Peyer's patch (tissue), 4 donors: ENCODE measurements around the gene UPK2. TPM values are rescaled to one million over a fixed set of nuclear protein-coding genes. Genes with fewer than 3 reads are reported as not detected.
"Not testable (repeated sequence)": the region's sequence is repeated elsewhere in the genome, so short reads cannot be mapped to it uniquely, and the experiment has no call there.

Experiments used
- DNase-seq, 3 donors: peaks; one replicate each; pipeline ENCODE4 v3.0.0-alpha.2; 2017 to 2019
- H3K27ac ChIP-seq, 4 donors: fragments of 200-600 bp; sonication (generic); one replicate each; pipeline ENCODE4 v1.5.1; 2016 to 2019
- H3K27me3 ChIP-seq, 2 donors: fragments of 200-600 bp; sonication (generic); one replicate each; pipeline ENCODE4 v1.5.1; 2019
- H3K36me3 ChIP-seq, 3 donors: fragments of 200-600 bp; sonication (generic); one replicate each; pipeline ENCODE4 v1.5.1; 2016 to 2019
- H3K4me1 ChIP-seq, 4 donors: fragments of 200-600 bp; sonication (generic); one replicate each; pipeline ENCODE4 v1.5.1; 2016 to 2019
- H3K4me3 ChIP-seq, 4 donors: fragments of 200-600 bp; sonication (generic); 1 replicate in 3 of 4; 2 replicates in 1 of 4; pipeline ENCODE4 v1.5.1; 2016 to 2019; ENCODE audit warnings: mild to moderate bottlenecking in 1 of 4
- H3K9me3 ChIP-seq, 4 donors: fragments of 200-600 bp; sonication (generic); one replicate each; pipeline ENCODE4 v1.5.1; 2016 to 2019; ENCODE audit warnings: mild to moderate bottlenecking in 1 of 4
- CTCF ChIP-seq, 6 experiments: fragments of 450-650 bp in 4 of 6; fragments of 200-600 bp in 2 of 6; sonication (generic) in 1 of 6; IDR thresholded peaks; one replicate each; pipeline ENCODE4 v1.5.1; 2017 to 2019; ENCODE audit warnings: antibody characterized with exemption in 6 of 6, mild to moderate bottlenecking in 3 of 6, moderate library complexity in 1 of 6
- POLR2A ChIP-seq, 2 donors: fragments of 450-650 bp; IDR thresholded peaks; one replicate each; pipeline ENCODE4 v1.5.1; 2017; ENCODE audit warnings: antibody characterized with exemption in 2 of 2, mild to moderate bottlenecking in 2 of 2, moderate library complexity in 2 of 2
- total RNA-seq, 4 donors: library from RNA; depleted of rRNA; stranded (reverse); fragments of >200 nt; gene quantifications; one replicate each; pipeline ENCODE4 v1.1.0, GENCODE V29; 2016

Gene UPK2
- total RNA-seq, 4 donors from 2014 or later, result not detected

- no peak overlapping the region for H3K4me3 ChIP-seq
- no peak overlapping the region for H3K27ac ChIP-seq
- H3K4me1 ChIP-seq, result no peaks in the 10 kb centered on the region
- no peaks in the 10 kb centered on the region for H3K9me3 ChIP-seq
- H3K36me3 ChIP-seq, result no peaks in the 10 kb centered on the region
- no peak for DNase-seq
- no peaks in the 10 kb centered on the region for H3K27me3 ChIP-seq
- TF ChIP-seq CTCF (IDR thresholded peaks at IDR 0.05), result no peak
- no peak for TF ChIP-seq POLR2A (IDR thresholded peaks at IDR 0.05)
Observed at GRCh38 chr11:118961189-118961588, 5.1 kb downstream of the UPK2 start.

DNA sequence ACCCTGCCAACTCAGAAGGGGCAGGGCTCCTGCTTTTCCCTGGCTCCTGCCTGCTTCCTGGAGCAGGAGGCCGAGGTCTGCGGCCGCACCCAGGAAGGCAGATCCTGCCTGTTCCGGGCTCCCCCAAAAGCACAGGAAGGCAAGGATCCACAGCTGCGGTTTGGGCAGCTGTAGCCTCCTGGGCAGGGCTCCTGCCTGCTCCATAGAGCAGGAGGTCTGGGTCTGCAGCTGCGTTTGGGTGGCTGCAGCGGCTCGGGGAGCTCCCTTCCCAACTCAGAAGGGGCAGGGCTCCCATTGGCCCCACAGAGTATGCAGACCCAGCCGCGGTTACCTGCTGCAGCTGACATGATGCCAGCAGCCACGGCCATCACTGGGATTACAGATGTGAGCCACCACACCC lies 5.5 kb downstream of the UPK2 start:
- no peaks in the 10 kb centered on the region for H3K27me3 ChIP-seq
- TF ChIP-seq CTCF (IDR thresholded peaks at IDR 0.05), result no peak
- TF ChIP-seq POLR2A (IDR thresholded peaks at IDR 0.05), result no peak
- no peak overlapping the region for H3K27ac ChIP-seq
- DNase-seq, result no peak
- no peak overlapping the region for H3K4me3 ChIP-seq
- no peaks in the 10 kb centered on the region for H3K36me3 ChIP-seq
- H3K4me1 ChIP-seq, result no peaks in the 10 kb centered on the region
- H3K9me3 ChIP-seq, result no peaks in the 10 kb centered on the region

DNA sequence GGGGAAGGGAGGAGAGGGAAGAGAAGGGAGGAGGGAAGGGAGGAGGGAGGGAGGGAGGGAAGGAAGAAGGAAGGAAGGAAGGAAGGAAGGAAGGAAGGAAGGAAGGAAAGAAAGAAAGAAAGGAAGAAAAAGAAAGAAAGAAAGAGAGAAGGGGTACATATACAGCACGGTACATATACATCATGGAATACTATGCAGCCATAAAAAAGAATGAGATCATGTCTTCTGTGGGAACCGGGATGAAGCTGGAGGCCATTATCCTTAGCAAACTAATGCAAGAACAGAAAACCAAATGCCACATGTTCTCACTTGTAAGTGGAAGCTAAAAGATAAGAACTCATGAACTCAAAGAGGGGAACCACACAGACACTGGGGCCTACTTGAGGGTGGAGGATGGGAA lies 13.4 kb downstream of the UPK2 start:
- H3K9me3 ChIP-seq, H3K4me3 ChIP-seq, H3K27me3 ChIP-seq, H3K4me1 ChIP-seq, H3K27ac ChIP-seq, H3K36me3 ChIP-seq, DNase-seq: not testable (repeated sequence)

- Histone ChIP-seq H3K9me3 (no peaks in the 10 kb centered on the region), H3K27me3 (no peaks in the 10 kb centered on the region), H3K4me3 (no peak within 1 kb of the TSS), H3K27ac (no peak within 1 kb of the TSS), H3K4me1 (no peaks in the 10 kb centered on the region), H3K36me3 (no peaks in the 10 kb centered on the region)
- TF ChIP-seq POLR2A (IDR thresholded peaks at IDR 0.05), result no peak
- no peak for TF ChIP-seq CTCF (IDR thresholded peaks at IDR 0.05)
- no peak for DNase-seq
Observed at GRCh38 chr11:118971646-118972045, 15.5 kb downstream of the UPK2 start, which contains the start of gene FOXR1. FOXR1 (plus strand) TSS chr11:118971761; CDS start chr11:118971932, 171 bp downstream.

DNA sequence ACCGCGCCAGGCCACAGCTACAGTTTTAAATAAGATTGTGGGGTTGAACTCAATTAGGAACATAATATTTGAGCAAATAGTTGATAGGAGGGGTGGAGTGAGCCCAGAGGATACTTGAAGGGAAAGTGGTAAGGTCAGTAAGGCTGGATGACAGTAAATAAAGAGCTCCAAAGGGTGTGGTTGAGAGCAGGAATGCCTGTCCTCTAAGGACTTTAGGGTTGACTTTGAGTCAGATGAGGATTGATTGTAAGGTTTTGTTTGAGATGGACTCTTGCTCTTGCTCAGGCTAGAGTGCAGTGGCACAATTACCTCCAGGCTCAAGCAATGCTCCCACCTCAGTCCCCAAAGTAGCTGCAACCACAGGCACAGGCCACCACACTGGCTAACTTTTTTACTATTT lies 17.9 kb downstream of the UPK2 start:
- TF ChIP-seq POLR2A (IDR thresholded peaks at IDR 0.05), result no peak
- no peak for TF ChIP-seq CTCF (IDR thresholded peaks at IDR 0.05)
- Histone ChIP-seq H3K4me1 (no peaks in the 10 kb centered on the region), H3K4me3 (no peak overlapping the region), H3K27ac (no peak overlapping the region), H3K36me3 (no peaks in the 10 kb centered on the region), H3K27me3 (no peaks in the 10 kb centered on the region), H3K9me3 (no peaks in the 10 kb centered on the region)
- no peak for DNase-seq

DNA sequence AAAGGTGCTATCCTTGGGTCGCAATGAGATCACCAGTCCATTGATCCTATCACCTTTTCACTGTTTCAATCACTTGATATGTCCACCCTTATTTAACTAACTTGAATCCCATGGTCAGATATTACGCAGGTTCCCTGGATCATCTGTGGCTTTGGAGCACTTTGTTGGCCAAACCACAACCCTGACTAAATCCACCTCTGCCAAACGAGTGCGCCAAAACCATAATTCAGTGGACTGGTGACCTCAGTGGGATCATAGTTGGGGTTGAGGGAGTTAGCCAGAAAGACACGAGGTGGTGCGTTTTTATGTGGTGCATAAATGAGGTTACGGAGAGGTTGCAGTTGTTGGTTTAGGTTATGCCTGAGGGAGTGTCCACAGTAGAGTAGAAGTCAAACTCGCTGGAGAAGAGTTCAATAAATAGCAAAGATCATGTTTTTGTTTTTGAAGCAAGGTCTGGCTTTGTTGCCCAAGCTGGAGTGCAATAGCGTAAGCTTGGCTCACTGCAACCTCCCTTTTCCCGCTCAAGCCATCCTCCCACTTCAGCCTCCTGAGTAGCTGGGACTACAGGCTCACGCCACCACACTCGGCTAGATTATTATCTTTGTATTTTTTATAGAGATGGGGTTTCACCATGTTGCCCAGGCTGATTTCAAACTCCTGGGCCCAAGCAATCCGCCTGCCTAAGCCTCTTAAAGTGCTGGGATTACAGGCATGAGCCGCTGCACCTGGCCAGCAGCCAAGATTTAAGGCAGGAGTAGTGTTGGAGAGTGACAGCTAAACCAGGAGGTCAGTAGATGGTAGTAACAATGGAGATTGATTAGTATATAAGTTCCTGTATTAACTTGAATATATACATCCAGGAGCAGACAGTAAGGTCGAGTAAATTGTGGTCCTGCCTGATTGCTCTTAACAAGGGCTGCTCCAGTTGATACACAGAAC lies 19.9 kb downstream of the UPK2 start:
- Histone ChIP-seq H3K36me3 (no peaks in the 10 kb centered on the region), H3K4me1 (no peaks in the 10 kb centered on the region), H3K9me3 (no peaks in the 10 kb centered on the region), H3K4me3 (no peak overlapping the region), H3K27me3 (no peaks in the 10 kb centered on the region), H3K27ac (no peak overlapping the region)
- DNase-seq, result no peak
- TF ChIP-seq POLR2A (IDR thresholded peaks at IDR 0.05) (no peak), CTCF (IDR thresholded peaks at IDR 0.05) (no peak)
